Hepatocyte (in vitro differentiated cells): ENCODE results near the gene TBC1D4. TPM values are rescaled to one million over a fixed set of nuclear protein-coding genes. Genes with fewer than 3 reads are reported as not detected.

Experiments
- DNase-seq: peaks from one replicate; pipeline ENCODE4 v3.0.0-alpha.2; 2016; ENCODE audit warnings: low spot score
- H2AFZ ChIP-seq: fragments of 200-600 bp; sonication (generic); 2 replicates; pipeline ENCODE4 v1.6.0; 2016; ENCODE audit warnings: antibody characterized with exemption, mild to moderate bottlenecking
- H3K27ac ChIP-seq: fragments of 200-600 bp; sonication (generic); 2 replicates; pipeline ENCODE4 v1.5.1; 2016; ENCODE audit warnings: mild to moderate bottlenecking
- H3K27me3 ChIP-seq: fragments of 200-600 bp; sonication (generic); 2 replicates; pipeline ENCODE4 v1.6.1; 2016
- H3K36me3 ChIP-seq: fragments of 200-600 bp; sonication (generic); replicated peaks from 2 replicates; pipeline ENCODE4 v1.5.1; 2016; ENCODE audit warnings: low read depth; ENCODE audit not compliant: insufficient read depth
- H3K4me1 ChIP-seq: fragments of 200-600 bp; sonication (generic); 2 replicates; pipeline ENCODE4 v1.5.1; 2016; ENCODE audit warnings: mild to moderate bottlenecking, moderate library complexity; ENCODE audit not compliant: insufficient read depth
- H3K4me2 ChIP-seq: fragments of 200-600 bp; sonication (generic); 2 replicates; pipeline ENCODE4 v1.6.0; 2016
- H3K4me3 ChIP-seq: fragments of 200-600 bp; sonication (generic); 2 replicates; pipeline ENCODE4 v1.5.1; 2016; ENCODE audit warnings: mild to moderate bottlenecking
- H3K79me2 ChIP-seq: fragments of 200-600 bp; sonication (generic); 2 replicates; pipeline ENCODE4 v1.6.0; 2017; ENCODE audit warnings: mild to moderate bottlenecking
- H3K9me2 ChIP-seq: fragments of 200-600 bp; sonication (generic); replicated peaks from 2 replicates; pipeline ENCODE4 v1.6.0; 2017; ENCODE audit warnings: mild to moderate bottlenecking; ENCODE audit not compliant: insufficient read depth
- H3K9me3 ChIP-seq: fragments of 200-600 bp; sonication (generic); 2 replicates; pipeline ENCODE4 v1.5.1; 2016; ENCODE audit warnings: low read depth, mild to moderate bottlenecking
- H4K20me1 ChIP-seq: fragments of 200-600 bp; sonication (generic); 2 replicates; pipeline ENCODE4 v1.6.0; 2016; ENCODE audit warnings: mild to moderate bottlenecking; ENCODE audit not compliant: insufficient read depth, poor library complexity, severe bottlenecking
- EZH2 ChIP-seq: fragments of 200-600 bp; sonication (generic); IDR thresholded peaks from 2 replicates; pipeline ENCODE4 v1.6.1; 2016; ENCODE audit warnings: antibody characterized with exemption, mild to moderate bottlenecking, borderline replicate concordance
- EZH2phosphoT487 ChIP-seq: fragments of 200-600 bp; sonication (generic); IDR thresholded peaks from one replicate; pipeline ENCODE4 v1.6.1; 2018; ENCODE audit warnings: antibody characterized with exemption, mild to moderate bottlenecking, low read depth, moderate library complexity; ENCODE audit not compliant: unreplicated experiment, severe bottlenecking
- WGBS: methylation state at CpG from one replicate; pipeline ENCODE4 v1.1.6; 2016; ENCODE audit warnings: low lambda C conversion rate; ENCODE audit errors: missing lambda C conversion rate; 5-methylcytosine and 5-hydroxymethylcytosine counted together
- polyA plus RNA-seq: library from polyadenylated mRNA; unstranded; fragments of >200 nt; fragmentation: Nextera tagmentation; extraction: Ambion mirVana; gene quantifications from 2 replicates; pipeline ENCODE4 v1.2.1, GENCODE V29; 2016
- total RNA-seq: library from RNA; depleted of rRNA; stranded (reverse); fragments of >200 nt; gene quantifications from 2 replicates; pipeline ENCODE4 v1.2.3, GENCODE V29; 2014
- TF ChIP-seq, protein P1 (sequence below): fragments of 200-600 bp; sonication (generic); IDR thresholded peaks from 2 replicates; pipeline ENCODE4 v1.5.1; 2016; ENCODE audit warnings: antibody characterized with exemption, mild to moderate bottlenecking; ENCODE audit not compliant: poor library complexity

Gene TBC1D4
- total and polyA plus RNA-seq, 2 experiments from 2014 or later: 7.6 to 17.1 TPM

- H3K36me3 ChIP-seq: no peaks in the 10 kb centered on the region
- H4K20me1 ChIP-seq: no peaks in the 10 kb centered on the region
- no peaks in the 10 kb centered on the region for H3K9me3 ChIP-seq
- H3K4me1 ChIP-seq: peaks cover 8% of the 10 kb centered on the region
- no peaks in the 10 kb centered on the region for H3K9me2 ChIP-seq
- TF ChIP-seq EZH2: no peak
- TF ChIP-seq EZH2phosphoT487: no peak
- TF ChIP-seq, protein P1, sequence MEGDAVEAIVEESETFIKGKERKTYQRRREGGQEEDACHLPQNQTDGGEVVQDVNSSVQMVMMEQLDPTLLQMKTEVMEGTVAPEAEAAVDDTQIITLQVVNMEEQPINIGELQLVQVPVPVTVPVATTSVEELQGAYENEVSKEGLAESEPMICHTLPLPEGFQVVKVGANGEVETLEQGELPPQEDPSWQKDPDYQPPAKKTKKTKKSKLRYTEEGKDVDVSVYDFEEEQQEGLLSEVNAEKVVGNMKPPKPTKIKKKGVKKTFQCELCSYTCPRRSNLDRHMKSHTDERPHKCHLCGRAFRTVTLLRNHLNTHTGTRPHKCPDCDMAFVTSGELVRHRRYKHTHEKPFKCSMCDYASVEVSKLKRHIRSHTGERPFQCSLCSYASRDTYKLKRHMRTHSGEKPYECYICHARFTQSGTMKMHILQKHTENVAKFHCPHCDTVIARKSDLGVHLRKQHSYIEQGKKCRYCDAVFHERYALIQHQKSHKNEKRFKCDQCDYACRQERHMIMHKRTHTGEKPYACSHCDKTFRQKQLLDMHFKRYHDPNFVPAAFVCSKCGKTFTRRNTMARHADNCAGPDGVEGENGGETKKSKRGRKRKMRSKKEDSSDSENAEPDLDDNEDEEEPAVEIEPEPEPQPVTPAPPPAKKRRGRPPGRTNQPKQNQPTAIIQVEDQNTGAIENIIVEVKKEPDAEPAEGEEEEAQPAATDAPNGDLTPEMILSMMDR: no peak
- no peaks in the 10 kb centered on the region for H3K27me3 ChIP-seq
- 53% methylated on average over 1 of the region's 1 CpG for WGBS
- H3K79me2 ChIP-seq: no peaks in the 10 kb centered on the region
- no peak overlapping the region for H3K27ac ChIP-seq
- DNase-seq: no peak
- H2AFZ ChIP-seq: no peak overlapping the region
- no peak overlapping the region for H3K4me3 ChIP-seq
- H3K4me2 ChIP-seq: no peak overlapping the region
Measured at GRCh38 chr13:75454497-75454896, 27.5 kb downstream of the TBC1D4 start.

- Histone ChIP-seq H3K9me2 (no peaks in the 10 kb centered on the region), H3K27me3 (no peaks in the 10 kb centered on the region), H3K36me3 (no peaks in the 10 kb centered on the region), H3K9me3 (no peaks in the 10 kb centered on the region), H3K4me1 (peaks cover 8% of the 10 kb centered on the region), H3K4me2 (no peak overlapping the region), H3K27ac (no peak overlapping the region), H2AFZ (no peak overlapping the region), H4K20me1 (no peaks in the 10 kb centered on the region), H3K4me3 (no peak overlapping the region), H3K79me2 (no peaks in the 10 kb centered on the region)
- DNase-seq: no peak
- WGBS: 72% methylated on average over 8 of the region's 8 CpGs
- TF ChIP-seq EZH2: no peak
Measured at GRCh38 chr13:75452564-75452963, 29.4 kb downstream of the TBC1D4 start.

DNA sequence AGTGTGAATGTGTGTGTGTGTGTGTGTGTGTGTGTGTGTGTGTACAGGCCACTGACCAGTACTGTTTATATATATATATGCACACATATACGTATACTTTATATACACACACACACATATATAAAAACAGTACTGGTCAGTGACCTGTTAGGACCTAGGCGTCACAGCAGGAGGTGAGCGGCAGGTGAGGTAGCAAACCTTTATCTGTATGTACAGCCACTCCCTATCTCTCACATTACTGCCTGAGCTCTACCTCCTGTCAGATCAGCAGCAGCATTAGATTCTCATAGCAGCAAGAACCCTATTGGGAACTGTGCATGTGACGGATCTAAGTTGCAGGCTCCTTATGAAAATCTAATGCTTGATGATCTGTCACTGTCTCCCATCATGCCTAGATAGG lies 34.5 kb downstream of the TBC1D4 start:
- H3K9me3 ChIP-seq: no peaks in the 10 kb centered on the region
- H2AFZ ChIP-seq: no peak overlapping the region
- no peaks in the 10 kb centered on the region for H3K4me1 ChIP-seq
- 94% methylated on average over 4 of the region's 4 CpGs for WGBS
- no peaks in the 10 kb centered on the region for H3K36me3 ChIP-seq
- no peak overlapping the region for H3K27ac ChIP-seq
- no peak overlapping the region for H3K4me3 ChIP-seq
- H3K4me2 ChIP-seq: no peak overlapping the region
- DNase-seq: no peak
- peaks cover 11% of the 10 kb centered on the region for H3K79me2 ChIP-seq
- TF ChIP-seq EZH2: no peak
- TF ChIP-seq, protein P1: no peak
- TF ChIP-seq EZH2phosphoT487: no peak
- no peaks in the 10 kb centered on the region for H3K9me2 ChIP-seq
- H4K20me1 ChIP-seq: no peaks in the 10 kb centered on the region
- no peaks in the 10 kb centered on the region for H3K27me3 ChIP-seq

GRCh38 chr13:75446874-75447273 lies 35.1 kb downstream of the TBC1D4 start:
- Histone ChIP-seq H3K9me3 (no peaks in the 10 kb centered on the region), H3K4me3 (no peak overlapping the region), H3K9me2 (no peaks in the 10 kb centered on the region), H3K79me2 (peaks cover 11% of the 10 kb centered on the region), H3K4me2 (no peak overlapping the region), H3K4me1 (no peaks in the 10 kb centered on the region), H3K27me3 (no peaks in the 10 kb centered on the region), H3K27ac (no peak overlapping the region), H4K20me1 (no peaks in the 10 kb centered on the region), H2AFZ (no peak overlapping the region), H3K36me3 (no peaks in the 10 kb centered on the region)
- DNase-seq: no peak
- 84% methylated on average over 3 of the region's 3 CpGs for WGBS
- TF ChIP-seq EZH2phosphoT487 (no peak), EZH2 (no peak)
- TF ChIP-seq, protein P1: no peak
